WTC11 (cell line): ENCODE results near the gene C6orf141. TPM values are rescaled to one million over a fixed set of nuclear protein-coding genes. Genes with fewer than 3 reads are reported as not detected.

ENCODE experiments used
- ATAC-seq: fragments of 200-7000 bp; cut with Tn5 transposase; 2 replicates; pipeline ENCODE4 v1.10.0; 2021; ENCODE audit warnings: mild to moderate bottlenecking, moderate library complexity
- CTCF ChIA-PET: fragments of 300-600 bp; sonication (Branson Sonifier 250); formaldehyde crosslinking; loops from one replicate; lab custom pipeline; 2021; ENCODE audit warnings: antibody characterized with exemption; lab: Charles Lee
- POLR2A ChIA-PET: fragments of 350-600 bp; sonication (Branson Sonifier 250); formaldehyde crosslinking; loops from one replicate; lab custom pipeline; 2021; ENCODE audit warnings: antibody characterized with exemption; lab: Charles Lee
- DNase-seq: peaks from one replicate; pipeline ENCODE4 v3.0.0; 2021; ENCODE audit warnings: low spot score
- H3K27ac Mint-ChIP-seq: 2 replicates; pipeline ENCODE4 v1.8.0; 2021; ENCODE audit warnings: mixed read lengths
- H3K27me3 Mint-ChIP-seq: 2 replicates; pipeline ENCODE4 v1.8.0; 2021; ENCODE audit warnings: low read depth, mild to moderate bottlenecking, moderate library complexity, mixed read lengths
- H3K36me3 Mint-ChIP-seq: 2 replicates; pipeline ENCODE4 v1.8.0; 2021; ENCODE audit warnings: mixed read lengths
- H3K4me1 Mint-ChIP-seq: 2 replicates; pipeline ENCODE4 v1.8.0; 2022; ENCODE audit warnings: mixed read lengths
- H3K4me3 Mint-ChIP-seq: 2 replicates; pipeline ENCODE4 v1.8.0; 2021; ENCODE audit warnings: mild to moderate bottlenecking, moderate library complexity, mixed read lengths
- H3K9me3 Mint-ChIP-seq: 2 replicates; pipeline ENCODE4 v1.8.0; 2021; ENCODE audit warnings: mixed read lengths
- EMX1 ChIP-seq: fragments of 250-450 bp; sonication (Bioruptor Pico); IDR thresholded peaks from 2 replicates; pipeline ENCODE4 v1.8.0; 2021; ENCODE audit warnings: mild to moderate bottlenecking
- FOXJ3 ChIP-seq: sonication (generic); formaldehyde crosslinking; IDR thresholded peaks from 2 replicates; pipeline ENCODE4 v1.9.0; 2021; ENCODE audit warnings: missing genetic modification reagents, mild to moderate bottlenecking, borderline replicate concordance
- GTF2I ChIP-seq: fragments of 250-450 bp; sonication (Bioruptor Pico); conservative IDR thresholded peaks from 2 replicates; pipeline ENCODE4 v1.4.0; 2021; ENCODE audit warnings: mild to moderate bottlenecking
- MXD4 ChIP-seq: fragments of 250-450 bp; sonication (Bioruptor Pico); IDR thresholded peaks from 2 replicates; pipeline ENCODE4 v1.8.0; 2021; ENCODE audit warnings: mild to moderate bottlenecking, moderate library complexity, borderline replicate concordance
- PRRX2 ChIP-seq: fragments of 250-450 bp; sonication (Bioruptor Pico); IDR thresholded peaks from 2 replicates; pipeline ENCODE4 v1.8.0; 2021; ENCODE audit warnings: mild to moderate bottlenecking
- RELA ChIP-seq: sonication (generic); formaldehyde crosslinking; IDR thresholded peaks from 2 replicates; pipeline ENCODE4 v1.8.1; 2022; ENCODE audit warnings: missing genetic modification reagents, mild to moderate bottlenecking, borderline replicate concordance
- RORB ChIP-seq: fragments of 250-450 bp; sonication (Bioruptor Pico); IDR thresholded peaks from 2 replicates; pipeline ENCODE4 v1.9.0; 2021; ENCODE audit warnings: mild to moderate bottlenecking
- SMAD3 ChIP-seq: sonication (generic); formaldehyde crosslinking; IDR thresholded peaks from 2 replicates; pipeline ENCODE4 v1.8.0; 2022; ENCODE audit warnings: missing genetic modification reagents, mild to moderate bottlenecking, borderline replicate concordance
- SOX15 ChIP-seq: fragments of 250-450 bp; sonication (Bioruptor Pico); IDR thresholded peaks from 2 replicates; pipeline ENCODE4 v1.9.0; 2021; ENCODE audit warnings: mild to moderate bottlenecking
- TCF7 ChIP-seq: sonication (generic); formaldehyde crosslinking; IDR thresholded peaks from 2 replicates; pipeline ENCODE4 v1.8.0; 2022; ENCODE audit warnings: mild to moderate bottlenecking, low read depth, missing genetic modification reagents, moderate library complexity
- TP53 ChIP-seq: sonication (generic); formaldehyde crosslinking; IDR thresholded peaks from 2 replicates; pipeline ENCODE4 v1.8.1; 2023; ENCODE audit warnings: mild to moderate bottlenecking, missing genetic modification reagents
- ZNF138 ChIP-seq: sonication (generic); formaldehyde crosslinking; conservative IDR thresholded peaks from 2 replicates; pipeline ENCODE4 v1.8.1; 2022; ENCODE audit warnings: mild to moderate bottlenecking, moderate library complexity, missing genetic modification reagents
- ZNF396 ChIP-seq: fragments of 250-450 bp; sonication (Bioruptor Pico); IDR thresholded peaks from 2 replicates; pipeline ENCODE4 v1.8.0; 2021; ENCODE audit warnings: mild to moderate bottlenecking, moderate library complexity, borderline replicate concordance
- ZNF423 ChIP-seq: fragments of 250-450 bp; sonication (Bioruptor Pico); IDR thresholded peaks from 2 replicates; pipeline ENCODE4 v2.1.2; 2022; ENCODE audit warnings: mild to moderate bottlenecking, moderate library complexity
- total RNA-seq: library from RNA; stranded (reverse); gene quantifications from 3 replicates; pipeline ENCODE4 v1.2.3, GENCODE V29; 2021
- TF ChIP-seq, protein P1 (sequence below): sonication (generic); formaldehyde crosslinking; IDR thresholded peaks from 2 replicates; pipeline ENCODE4 v1.8.0; 2022; ENCODE audit warnings: mild to moderate bottlenecking, missing genetic modification reagents
- TF ChIP-seq, protein P2 (sequence below): sonication (generic); formaldehyde crosslinking; IDR thresholded peaks from 2 replicates; pipeline ENCODE4 v1.8.1; 2023; ENCODE audit warnings: mild to moderate bottlenecking, missing genetic modification reagents, moderate library complexity
- TF ChIP-seq, protein P3 (sequence below): sonication (generic); formaldehyde crosslinking; IDR thresholded peaks from 2 replicates; pipeline ENCODE4 v1.8.0; 2022; ENCODE audit warnings: mild to moderate bottlenecking, missing genetic modification reagents
- TF ChIP-seq, protein P4 (sequence below): sonication (generic); formaldehyde crosslinking; IDR thresholded peaks from 2 replicates; pipeline ENCODE4 v1.8.1; 2022; ENCODE audit warnings: low read depth, mild to moderate bottlenecking, moderate library complexity, missing genetic modification reagents, borderline replicate concordance
- TF ChIP-seq, protein P5 (sequence below): sonication (generic); formaldehyde crosslinking; IDR thresholded peaks from 2 replicates; pipeline ENCODE4 v1.8.1; 2022; ENCODE audit warnings: mild to moderate bottlenecking, missing genetic modification reagents, moderate library complexity, borderline replicate concordance
- TF ChIP-seq, protein P6 (sequence below): sonication (generic); formaldehyde crosslinking; IDR thresholded peaks from 2 replicates; pipeline ENCODE4 v1.8.0; 2022; ENCODE audit warnings: missing genetic modification reagents

The C6orf141 gene
- total RNA-seq, 1 experiment from 2014 or later, result 14.4 TPM

DNA sequence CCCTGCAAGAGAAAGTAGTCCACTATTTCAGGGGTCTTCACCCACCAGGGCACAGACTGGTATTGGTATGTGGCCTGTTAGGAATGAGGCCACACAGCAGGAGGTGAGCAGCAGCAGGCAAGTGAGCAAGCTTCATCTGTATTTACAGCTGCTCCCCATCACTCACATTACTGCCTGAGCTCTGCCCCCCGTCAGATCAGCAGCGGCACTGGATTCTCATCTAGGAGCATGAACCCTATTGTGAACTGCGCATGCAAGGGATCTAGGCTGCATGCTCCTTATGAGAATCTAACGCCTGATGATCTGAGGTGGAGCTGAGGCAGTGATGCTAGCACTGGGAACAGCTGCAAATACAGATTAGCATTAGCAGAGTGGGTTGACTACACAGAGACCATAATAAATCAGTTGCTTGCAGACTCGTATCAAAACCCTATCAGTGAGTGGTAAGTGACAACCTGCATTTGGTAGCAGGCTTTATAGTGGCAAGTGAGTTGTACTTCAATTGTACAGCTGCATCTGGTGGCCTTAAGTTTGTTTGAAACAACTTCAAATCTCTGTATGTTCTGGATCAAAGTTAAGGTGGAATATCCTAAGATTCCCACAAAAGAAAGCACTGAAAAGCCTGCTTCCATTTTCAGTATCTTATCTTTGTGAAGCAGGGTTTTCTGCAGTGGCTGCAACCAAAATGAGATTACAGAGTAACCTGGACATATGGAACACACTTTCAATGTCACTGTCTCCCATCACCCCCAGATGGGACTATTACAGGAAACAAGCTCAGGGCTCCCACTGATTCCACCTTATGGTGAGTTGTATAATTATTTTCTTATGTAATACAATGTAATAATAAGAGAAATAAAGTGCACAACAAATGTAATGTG is 12.8 kb downstream of the C6orf141 start:
- H3K27me3 Mint-ChIP-seq, result peaks cover 75% of the 10 kb centered on the region
- no peak overlapping the region for H3K4me3 Mint-ChIP-seq
- peaks cover 6% of the 10 kb centered on the region; the same call in 1 of the 2 replicates for H3K36me3 Mint-ChIP-seq
- ChIA-PET CTCF (interaction anchor here (0.6 to 3.1 kb wide), 3 partner anchors 13 to 328 kb away, joined by 3 to 17 read pairs (median 6); partner anchors contain the start of gene C6orf141), POLR2A (no interaction called here)
- no peak for ATAC-seq
- no peaks in the 10 kb centered on the region for H3K4me1 Mint-ChIP-seq
- no peak for DNase-seq
- H3K27ac Mint-ChIP-seq, result no peak overlapping the region
- TF ChIP-seq TCF7 (CRISPR knock-in tag) (no peak), PRRX2 (CRISPR knock-in tag) (no peak), RORB (CRISPR knock-in tag) (no peak), FOXJ3 (CRISPR knock-in tag) (no peak), EMX1 (CRISPR knock-in tag) (no peak), TP53 (no peak), RELA (CRISPR knock-in tag) (no peak), ZNF423 (CRISPR knock-in tag) (no peak), SMAD3 (no peak), SOX15 (no peak), ZNF138 (CRISPR knock-in tag) (no peak), MXD4 (no peak), GTF2I (no peak), ZNF396 (CRISPR knock-in tag) (no peak)
- TF ChIP-seq, protein P1, sequence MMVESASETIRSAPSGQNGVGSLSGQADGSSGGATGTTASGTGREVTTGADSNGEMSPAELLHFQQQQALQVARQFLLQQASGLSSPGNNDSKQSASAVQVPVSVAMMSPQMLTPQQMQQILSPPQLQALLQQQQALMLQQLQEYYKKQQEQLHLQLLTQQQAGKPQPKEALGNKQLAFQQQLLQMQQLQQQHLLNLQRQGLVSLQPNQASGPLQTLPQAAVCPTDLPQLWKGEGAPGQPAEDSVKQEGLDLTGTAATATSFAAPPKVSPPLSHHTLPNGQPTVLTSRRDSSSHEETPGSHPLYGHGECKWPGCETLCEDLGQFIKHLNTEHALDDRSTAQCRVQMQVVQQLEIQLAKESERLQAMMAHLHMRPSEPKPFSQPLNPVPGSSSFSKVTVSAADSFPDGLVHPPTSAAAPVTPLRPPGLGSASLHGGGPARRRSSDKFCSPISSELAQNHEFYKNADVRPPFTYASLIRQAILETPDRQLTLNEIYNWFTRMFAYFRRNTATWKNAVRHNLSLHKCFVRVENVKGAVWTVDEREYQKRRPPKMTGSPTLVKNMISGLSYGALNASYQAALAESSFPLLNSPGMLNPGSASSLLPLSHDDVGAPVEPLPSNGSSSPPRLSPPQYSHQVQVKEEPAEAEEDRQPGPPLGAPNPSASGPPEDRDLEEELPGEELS (CRISPR knock-in tag), result no peak
- TF ChIP-seq, protein P2, sequence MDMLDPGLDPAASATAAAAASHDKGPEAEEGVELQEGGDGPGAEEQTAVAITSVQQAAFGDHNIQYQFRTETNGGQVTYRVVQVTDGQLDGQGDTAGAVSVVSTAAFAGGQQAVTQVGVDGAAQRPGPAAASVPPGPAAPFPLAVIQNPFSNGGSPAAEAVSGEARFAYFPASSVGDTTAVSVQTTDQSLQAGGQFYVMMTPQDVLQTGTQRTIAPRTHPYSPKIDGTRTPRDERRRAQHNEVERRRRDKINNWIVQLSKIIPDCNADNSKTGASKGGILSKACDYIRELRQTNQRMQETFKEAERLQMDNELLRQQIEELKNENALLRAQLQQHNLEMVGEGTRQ (CRISPR knock-in tag), result no peak
- TF ChIP-seq, protein P3, sequence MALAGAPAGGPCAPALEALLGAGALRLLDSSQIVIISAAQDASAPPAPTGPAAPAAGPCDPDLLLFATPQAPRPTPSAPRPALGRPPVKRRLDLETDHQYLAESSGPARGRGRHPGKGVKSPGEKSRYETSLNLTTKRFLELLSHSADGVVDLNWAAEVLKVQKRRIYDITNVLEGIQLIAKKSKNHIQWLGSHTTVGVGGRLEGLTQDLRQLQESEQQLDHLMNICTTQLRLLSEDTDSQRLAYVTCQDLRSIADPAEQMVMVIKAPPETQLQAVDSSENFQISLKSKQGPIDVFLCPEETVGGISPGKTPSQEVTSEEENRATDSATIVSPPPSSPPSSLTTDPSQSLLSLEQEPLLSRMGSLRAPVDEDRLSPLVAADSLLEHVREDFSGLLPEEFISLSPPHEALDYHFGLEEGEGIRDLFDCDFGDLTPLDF (CRISPR knock-in tag), result no peak
- TF ChIP-seq, protein P4, sequence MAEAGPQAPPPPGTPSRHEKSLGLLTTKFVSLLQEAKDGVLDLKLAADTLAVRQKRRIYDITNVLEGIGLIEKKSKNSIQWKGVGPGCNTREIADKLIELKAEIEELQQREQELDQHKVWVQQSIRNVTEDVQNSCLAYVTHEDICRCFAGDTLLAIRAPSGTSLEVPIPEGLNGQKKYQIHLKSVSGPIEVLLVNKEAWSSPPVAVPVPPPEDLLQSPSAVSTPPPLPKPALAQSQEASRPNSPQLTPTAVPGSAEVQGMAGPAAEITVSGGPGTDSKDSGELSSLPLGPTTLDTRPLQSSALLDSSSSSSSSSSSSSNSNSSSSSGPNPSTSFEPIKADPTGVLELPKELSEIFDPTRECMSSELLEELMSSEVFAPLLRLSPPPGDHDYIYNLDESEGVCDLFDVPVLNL, result no peak
- TF ChIP-seq, protein P5, sequence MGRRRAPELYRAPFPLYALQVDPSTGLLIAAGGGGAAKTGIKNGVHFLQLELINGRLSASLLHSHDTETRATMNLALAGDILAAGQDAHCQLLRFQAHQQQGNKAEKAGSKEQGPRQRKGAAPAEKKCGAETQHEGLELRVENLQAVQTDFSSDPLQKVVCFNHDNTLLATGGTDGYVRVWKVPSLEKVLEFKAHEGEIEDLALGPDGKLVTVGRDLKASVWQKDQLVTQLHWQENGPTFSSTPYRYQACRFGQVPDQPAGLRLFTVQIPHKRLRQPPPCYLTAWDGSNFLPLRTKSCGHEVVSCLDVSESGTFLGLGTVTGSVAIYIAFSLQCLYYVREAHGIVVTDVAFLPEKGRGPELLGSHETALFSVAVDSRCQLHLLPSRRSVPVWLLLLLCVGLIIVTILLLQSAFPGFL, result no peak
- TF ChIP-seq, protein P6, sequence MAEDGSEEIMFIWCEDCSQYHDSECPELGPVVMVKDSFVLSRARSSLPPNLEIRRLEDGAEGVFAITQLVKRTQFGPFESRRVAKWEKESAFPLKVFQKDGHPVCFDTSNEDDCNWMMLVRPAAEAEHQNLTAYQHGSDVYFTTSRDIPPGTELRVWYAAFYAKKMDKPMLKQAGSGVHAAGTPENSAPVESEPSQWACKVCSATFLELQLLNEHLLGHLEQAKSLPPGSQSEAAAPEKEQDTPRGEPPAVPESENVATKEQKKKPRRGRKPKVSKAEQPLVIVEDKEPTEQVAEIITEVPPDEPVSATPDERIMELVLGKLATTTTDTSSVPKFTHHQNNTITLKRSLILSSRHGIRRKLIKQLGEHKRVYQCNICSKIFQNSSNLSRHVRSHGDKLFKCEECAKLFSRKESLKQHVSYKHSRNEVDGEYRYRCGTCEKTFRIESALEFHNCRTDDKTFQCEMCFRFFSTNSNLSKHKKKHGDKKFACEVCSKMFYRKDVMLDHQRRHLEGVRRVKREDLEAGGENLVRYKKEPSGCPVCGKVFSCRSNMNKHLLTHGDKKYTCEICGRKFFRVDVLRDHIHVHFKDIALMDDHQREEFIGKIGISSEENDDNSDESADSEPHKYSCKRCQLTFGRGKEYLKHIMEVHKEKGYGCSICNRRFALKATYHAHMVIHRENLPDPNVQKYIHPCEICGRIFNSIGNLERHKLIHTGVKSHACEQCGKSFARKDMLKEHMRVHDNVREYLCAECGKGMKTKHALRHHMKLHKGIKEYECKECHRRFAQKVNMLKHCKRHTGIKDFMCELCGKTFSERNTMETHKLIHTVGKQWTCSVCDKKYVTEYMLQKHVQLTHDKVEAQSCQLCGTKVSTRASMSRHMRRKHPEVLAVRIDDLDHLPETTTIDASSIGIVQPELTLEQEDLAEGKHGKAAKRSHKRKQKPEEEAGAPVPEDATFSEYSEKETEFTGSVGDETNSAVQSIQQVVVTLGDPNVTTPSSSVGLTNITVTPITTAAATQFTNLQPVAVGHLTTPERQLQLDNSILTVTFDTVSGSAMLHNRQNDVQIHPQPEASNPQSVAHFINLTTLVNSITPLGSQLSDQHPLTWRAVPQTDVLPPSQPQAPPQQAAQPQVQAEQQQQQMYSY (CRISPR knock-in tag), result no peak
- TF ChIP-seq, all 79 proteins: peak for 0
- peaks cover 6% of the 10 kb centered on the region for H3K9me3 Mint-ChIP-seq
